GM12878 (cell line): ENCODE measurements around the gene IMMP2L. TPM values are rescaled to one million over a fixed set of nuclear protein-coding genes. Genes with fewer than 3 reads are reported as not detected.

ENCODE experiments used
- ATAC-seq: fragments of 200-7000 bp; cut with Tn5 transposase; 3 replicates; pipeline ENCODE4 v1.9.1; 2020; ENCODE audit warnings: mild to moderate bottlenecking, moderate library complexity
- BruUV-seq: library from RNA; stranded (reverse); fragments of 400-500 nt; replicated peaks from 2 replicates; lab custom pipeline; 2021; lab: Mats Ljungman, UMichigan
- CTCF ChIA-PET: fragments of 300-600 bp; sonication (Branson Sonifier 250); formaldehyde crosslinking; extraction: SDS; loops from one replicate; lab custom pipeline; 2021; ENCODE audit warnings: inconsistent platforms; lab: Yijun Ruan, JAX
- POLR2A ChIA-PET: fragments of 350-600 bp; formaldehyde crosslinking; extraction: SDS; loops from one replicate; lab custom pipeline; 2021; ENCODE audit warnings: inconsistent platforms; lab: Charles Lee
- RAD21 ChIA-PET: fragments of 300-600 bp; sonication (Branson Sonifier 250); formaldehyde crosslinking; loops from one replicate; lab custom pipeline; 2023; ENCODE audit warnings: antibody characterized with exemption; ENCODE audit not compliant: unreplicated experiment; lab: Charles Lee
- SMC1A ChIA-PET: fragments of 300-600 bp; sonication (Branson Sonifier 250); formaldehyde crosslinking; loops from one replicate; lab custom pipeline; 2023; ENCODE audit not compliant: unreplicated experiment, uncharacterized antibody; lab: Charles Lee
- DNase-seq: peaks from one replicate; pipeline ENCODE4 v3.0.0-alpha.2; 2011; ENCODE audit warnings: low read depth, low spot score
- FAIRE-seq: peaks from 3 replicates; lab custom pipeline; 2011; peaks lifted over from hg19 to GRCh38; lab: Jason Lieb, UNC
- H2AFZ ChIP-seq: 2 replicates; pipeline ENCODE4 v1.6.0; 2011; ENCODE audit warnings: low read depth, low read length, control low read depth; ENCODE audit not compliant: control insufficient read depth
- H3K27ac ChIP-seq: 2 replicates; pipeline ENCODE4 v1.5.1; 2011; ENCODE audit warnings: control low read depth; ENCODE audit not compliant: control insufficient read depth, insufficient read depth
- H3K27me3 ChIP-seq, 2 experiments: replicated peaks in 1 of 2; 2 replicates each; pipeline versions ENCODE4 v1.6.0 to v1.6.1; 2011; ENCODE audit warnings: low read length in 1 of 2; ENCODE audit not compliant: control insufficient read depth in 2 of 2, insufficient read depth in 2 of 2
- H3K36me3 ChIP-seq, 2 experiments: 2 replicates each; pipeline ENCODE4 v1.5.1; 2011; ENCODE audit warnings: low read length in 1 of 2; ENCODE audit not compliant: control insufficient read depth in 2 of 2, insufficient read depth in 2 of 2
- H3K4me1 ChIP-seq: 2 replicates; pipeline ENCODE4 v1.6.1; 2011; ENCODE audit warnings: mild to moderate bottlenecking, low read length, moderate library complexity, mixed read lengths; ENCODE audit not compliant: control insufficient read depth, insufficient read depth
- H3K4me2 ChIP-seq: 2 replicates; pipeline ENCODE4 v1.6.0; 2011; ENCODE audit warnings: control low read depth; ENCODE audit not compliant: control insufficient read depth, insufficient read depth
- H3K4me3 ChIP-seq: fragments of 200-600 bp; sonication (generic); 2 replicates; pipeline ENCODE4 v1.5.1; 2016
- H3K79me2 ChIP-seq: 2 replicates; pipeline ENCODE4 v1.6.0; 2011; ENCODE audit warnings: low read length; ENCODE audit not compliant: control insufficient read depth, insufficient read depth
- H3K9ac ChIP-seq: 2 replicates; pipeline ENCODE4 v1.8.0; 2011; ENCODE audit warnings: low read length, control low read depth, mixed read lengths; ENCODE audit not compliant: control insufficient read depth, insufficient read depth
- H3K9me3 ChIP-seq: replicated peaks from 3 replicates; pipeline ENCODE4 v1.5.1; 2011; ENCODE audit warnings: mild to moderate bottlenecking, low read length; ENCODE audit not compliant: control insufficient read depth, insufficient read depth
- H4K20me1 ChIP-seq: 2 replicates; pipeline ENCODE4 v1.6.0; 2011; ENCODE audit not compliant: control insufficient read depth, insufficient read depth
- ASH2L ChIP-seq: fragments of 300-600, 200-600 bp; sonication (generic); IDR thresholded peaks from 2 replicates; pipeline ENCODE4 v1.6.1; 2017; ENCODE audit warnings: low read depth, mild to moderate bottlenecking, borderline replicate concordance
- CREM ChIP-seq: IDR thresholded peaks from 2 replicates; pipeline ENCODE4 v1.6.1; 2014; ENCODE audit warnings: antibody characterized with exemption, low read depth
- ELK1 ChIP-seq: IDR thresholded peaks from 2 replicates; pipeline ENCODE4 v1.6.1; 2012; ENCODE audit warnings: low read depth, low read length, improper control_type of control experiment
- FOXM1 ChIP-seq: IDR thresholded peaks from 2 replicates; pipeline ENCODE4 v1.6.1; 2012; ENCODE audit warnings: low read depth, mild to moderate bottlenecking, inconsistent platforms, low read length, moderate library complexity
- HDAC2 ChIP-seq: fragments of 200-600 bp; sonication (generic); IDR thresholded peaks from 2 replicates; pipeline ENCODE4 v1.6.1; 2017
- NFIC ChIP-seq: IDR thresholded peaks from 2 replicates; pipeline ENCODE4 v1.6.1; 2012; ENCODE audit warnings: low read depth, mild to moderate bottlenecking, inconsistent platforms, low read length, moderate library complexity
- PKNOX1 ChIP-seq: fragments of 450-650 bp; IDR thresholded peaks from 2 replicates; pipeline ENCODE4 v1.6.1; 2016; ENCODE audit warnings: mild to moderate bottlenecking
- POLR2AphosphoS2 ChIP-seq: IDR thresholded peaks from 2 replicates; pipeline ENCODE4 v1.6.1; 2011; ENCODE audit warnings: low read depth, mild to moderate bottlenecking, low read length, improper control_type of control experiment, moderate library complexity
- RELA ChIP-seq: fragments of 450-650 bp; IDR thresholded peaks from 2 replicates; pipeline ENCODE4 v1.8.0; 2014; ENCODE audit warnings: borderline replicate concordance; ENCODE audit not compliant: partially characterized antibody
- SREBF2 ChIP-seq: IDR thresholded peaks from 2 replicates; pipeline ENCODE4 v1.6.1; 2012; ENCODE audit warnings: mild to moderate bottlenecking, low read length
- USF1 ChIP-seq: IDR thresholded peaks from 2 replicates; pipeline ENCODE4 v1.6.1; 2011; ENCODE audit warnings: borderline replicate concordance, low read depth, mild to moderate bottlenecking, moderate library complexity, mixed read lengths, low read length; ENCODE audit not compliant: insufficient read depth; ENCODE audit errors: extremely low read length
- WGBS: methylation state at CpG from one replicate; pipeline ENCODE4 v1.1.6; 2016; ENCODE audit warnings: low lambda C conversion rate; ENCODE audit not compliant: insufficient replicate concordance, insufficient coverage; ENCODE audit errors: missing lambda C conversion rate; 5-methylcytosine and 5-hydroxymethylcytosine counted together
- in situ Hi-C: fragments of 300-500 bp; cut with MboI; formaldehyde crosslinking; loops from 9 replicates; pipeline ENCODE4 v1.14.3; 2018; ENCODE audit warnings: mixed read lengths
- intact Hi-C: fragments of 100-400 bp; cut with micrococcal nuclease; formaldehyde crosslinking; loops from one replicate; pipeline ENCODE4 v1.14.2; 2022; ENCODE audit not compliant: unreplicated experiment
- polyA plus RNA-seq, 11 experiments: library from polyadenylated mRNA; depleted of rRNA in 4 of 11; unstranded in 6 of 11; stranded (reverse) in 5 of 11; fragments of >200 nt; fragmentation: Nextera tagmentation in 4 of 11; fragmentation: Illumina TruSeq in 1 of 11; extraction: Ambion mirVana in 4 of 11; extraction: Trizol in 1 of 11; gene quantifications; 1 replicate in 1 of 11; 2 replicates in 10 of 11; pipeline versions ENCODE4 v1.2.1 to v1.2.3, GENCODE V29; 2011 to 2016; ENCODE audit warnings: inconsistent platforms in 2 of 11, missing spikeins in 2 of 11, low read depth in 1 of 11
- total RNA-seq, 4 experiments: library from RNA; depleted of rRNA in 3 of 4; stranded (reverse); fragments of >200 nt in 3 of 4; fragmentation: Illumina TruSeq in 1 of 4; extraction: Trizol in 1 of 4; gene quantifications; 2 replicates each; pipeline versions ENCODE4 v1.2.1 to v1.2.3, GENCODE V29; 2013 to 2021

IMMP2L gene
- total and polyA plus RNA-seq, 10 of the 15 experiments (the other 5 are each of a cell fraction or from before 2014, with no cell fraction given), result 12.6 to 46.3 (median 19.6) TPM

GRCh38 chr7:111483078-111483477 lies 79.2 kb downstream of the IMMP2L start:
- in situ Hi-C loops (no loop called here), intact Hi-C loops (no loop called here)
- no peak for FAIRE-seq
- H3K27me3 ChIP-seq, result no peaks in the 10 kb centered on the region
- H3K4me3 ChIP-seq, result no peak overlapping the region
- H3K9ac ChIP-seq, result no peak overlapping the region
- ChIA-PET POLR2A (no interaction called here), SMC1A (interaction anchor here (2.0 kb wide), 1 partner anchor 77 kb away, joined by 7 read pairs; no protein-coding TSS in a partner anchor), RAD21 (no interaction called here), CTCF (no interaction called here)
- 98% methylated on average over 2 of the region's 2 CpGs for WGBS
- H3K27ac ChIP-seq, result no peak overlapping the region
- H2AFZ ChIP-seq, result no peak overlapping the region
- no peak for ATAC-seq
- no peaks in the 10 kb centered on the region for H3K4me1 ChIP-seq
- H3K9me3 ChIP-seq, result no peaks in the 10 kb centered on the region; the same call in 2 of the 3 replicates
- DNase-seq, result no peak
- no peaks in the 10 kb centered on the region for H4K20me1 ChIP-seq
- no peaks in the 10 kb centered on the region for H3K36me3 ChIP-seq
- TF ChIP-seq ASH2L (no peak), NFIC (no peak), POLR2AphosphoS2 (no peak), HDAC2 (no peak), USF1 (no peak), CREM (no peak), PKNOX1 (no peak), FOXM1 (no peak), RELA (no peak), ELK1 (no peak), SREBF2 (no peak)
- H3K79me2 ChIP-seq, result no peaks in the 10 kb centered on the region
- H3K4me2 ChIP-seq, result no peak overlapping the region
- BruUV-seq, result no TSS peak
